ENCODE data around the gene DST.

Gene DST

GRCh38 chr6:56513631-56514030 lies 129.1 kb downstream of the DST start:
- no peak for TF ChIP-seq CTCF (conservative IDR thresholded peaks at IDR 0.05)
- H3K27ac ChIP-seq, result no peak overlapping the region

GRCh38 chr6:56511591-56511990 lies 131.1 kb downstream of the DST start:
- TF ChIP-seq CTCF (conservative IDR thresholded peaks at IDR 0.05), result no peak
- no peak overlapping the region for H3K27ac ChIP-seq

GRCh38 chr6:56510984-56511531 lies 131.6 kb downstream of the DST start:
- no peak for TF ChIP-seq CTCF (conservative IDR thresholded peaks at IDR 0.05)
- no peak overlapping the region for H3K27ac ChIP-seq

- TF ChIP-seq CTCF (conservative IDR thresholded peaks at IDR 0.05), result no peak
- no peak overlapping the region for H3K27ac ChIP-seq
These were observed 133.7 kb downstream of the DST start for GRCh38 chr6:56509031-56509430.

- no peak for TF ChIP-seq CTCF (conservative IDR thresholded peaks at IDR 0.05)
- H3K27ac ChIP-seq, result no peak overlapping the region
These were observed 135.2 kb downstream of the DST start for GRCh38 chr6:56507517-56507916.

- no peak for TF ChIP-seq CTCF (conservative IDR thresholded peaks at IDR 0.05)
These were observed 137.0 kb downstream of the DST start for GRCh38 chr6:56505512-56506260.

GRCh38 chr6:56501993-56502392 lies 140.7 kb downstream of the DST start:
- no peak for TF ChIP-seq CTCF (conservative IDR thresholded peaks at IDR 0.05)
- no peak overlapping the region for H3K27ac ChIP-seq

More at GRCh38 chr6:56505512-56506260, 137.0 kb downstream of the DST start:
- H3K27ac ChIP-seq, result no peak overlapping the region
